Loucy (cell line): ENCODE measurements around the gene SNTA1.
"Not testable (repeated sequence)": the region's sequence is repeated elsewhere in the genome, so short reads cannot be mapped to it uniquely, and the experiment has no call there.

ENCODE experiments used
- H2AFZ ChIP-seq: fragments of 200-600 bp; sonication (generic); 2 replicates; pipeline ENCODE4 v1.6.0; 2016; ENCODE audit warnings: antibody characterized with exemption, mild to moderate bottlenecking, low read length, moderate library complexity
- H3F3A ChIP-seq: fragments of 200-600 bp; 2 replicates; pipeline ENCODE4 v1.6.0; 2016; ENCODE audit warnings: antibody characterized with exemption, low read depth, mild to moderate bottlenecking
- H3K27me3 ChIP-seq: fragments of 200-600 bp; sonication (generic); 2 replicates; pipeline ENCODE4 v1.6.1; 2014; ENCODE audit warnings: low read length, mild to moderate bottlenecking; ENCODE audit not compliant: insufficient read depth, poor library complexity, severe bottlenecking
- H3K36me3 ChIP-seq: fragments of 200-600 bp; sonication (generic); 2 replicates; pipeline ENCODE4 v1.6.1; 2016; ENCODE audit warnings: low read length; ENCODE audit not compliant: insufficient read depth
- H3K4me1 ChIP-seq: fragments of 200-600 bp; sonication (generic); 2 replicates; pipeline ENCODE4 v1.5.1; 2014; ENCODE audit warnings: low read length, mild to moderate bottlenecking; ENCODE audit not compliant: insufficient read depth, poor library complexity, severe bottlenecking
- H3K4me2 ChIP-seq: fragments of 200-600 bp; sonication (generic); 2 replicates; pipeline ENCODE4 v1.6.0; 2014; ENCODE audit warnings: antibody characterized with exemption, low read length, low read depth, mild to moderate bottlenecking; ENCODE audit not compliant: poor library complexity, severe bottlenecking
- H3K4me3 ChIP-seq: fragments of 200-600 bp; sonication (generic); 2 replicates; pipeline ENCODE4 v1.5.1; 2014; ENCODE audit warnings: low read length, mild to moderate bottlenecking, mixed read lengths; ENCODE audit not compliant: poor library complexity, severe bottlenecking
- H3K79me2 ChIP-seq: fragments of 200-600 bp; sonication (generic); 2 replicates; pipeline ENCODE4 v1.6.1; 2014; ENCODE audit warnings: low read length; ENCODE audit not compliant: insufficient read depth
- H3K9ac ChIP-seq: fragments of 200-600 bp; sonication (generic); 2 replicates; pipeline ENCODE4 v1.6.0; 2014; ENCODE audit warnings: mild to moderate bottlenecking, low read depth, low read length, moderate library complexity; ENCODE audit not compliant: poor library complexity, severe bottlenecking
- H3K9me2 ChIP-seq: fragments of 200-600 bp; sonication (generic); replicated peaks from 2 replicates; pipeline ENCODE4 v1.6.1; 2016; ENCODE audit warnings: low read depth, low read length, mixed read lengths
- H3K9me3 ChIP-seq: fragments of 200-600 bp; sonication (generic); 2 replicates; pipeline ENCODE4 v1.6.1; 2014; ENCODE audit warnings: mild to moderate bottlenecking, antibody characterized with exemption, low read length, low read depth; ENCODE audit not compliant: insufficient read depth
- H4K20me1 ChIP-seq: fragments of 200-600 bp; sonication (generic); 2 replicates; pipeline ENCODE4 v1.6.0; 2014; ENCODE audit warnings: antibody characterized with exemption, low read length, mild to moderate bottlenecking; ENCODE audit not compliant: insufficient read depth, poor library complexity, severe bottlenecking
- CTCF ChIP-seq: fragments of 200-600 bp; sonication (generic); conservative IDR thresholded peaks from 2 replicates; pipeline ENCODE4 v1.5.1; 2014; ENCODE audit warnings: mild to moderate bottlenecking, antibody characterized with exemption, low read length
- EZH2phosphoT487 ChIP-seq: fragments of 200-600 bp; IDR thresholded peaks from 2 replicates; pipeline ENCODE4 v1.6.1; 2018; ENCODE audit warnings: antibody characterized with exemption, mild to moderate bottlenecking, moderate library complexity, borderline replicate concordance

SNTA1 gene

GRCh38 chr20:33456916-33457642 is 13.5 kb upstream of the SNTA1 start:
- H3K27me3 ChIP-seq, H4K20me1 ChIP-seq, H3F3A ChIP-seq, H2AFZ ChIP-seq, H3K9me3 ChIP-seq, H3K79me2 ChIP-seq, H3K9ac ChIP-seq, H3K9me2 ChIP-seq, H3K4me1 ChIP-seq, H3K36me3 ChIP-seq, H3K4me2 ChIP-seq, H3K4me3 ChIP-seq: not testable (repeated sequence)
- TF ChIP-seq CTCF, result peak; percentile 96

GRCh38 chr20:33450867-33451266 is 7.3 kb upstream of the SNTA1 start:
- no peaks in the 10 kb centered on the region; the same call in 1 of the 2 replicates for H3K9me3 ChIP-seq
- H3K4me2 ChIP-seq, result no peak overlapping the region
- no peaks in the 10 kb centered on the region for H3K36me3 ChIP-seq
- H2AFZ ChIP-seq, result no peak overlapping the region
- no peaks in the 10 kb centered on the region for H4K20me1 ChIP-seq
- H3K9ac ChIP-seq, result no peak overlapping the region
- H3K4me1 ChIP-seq, result peaks cover 8% of the 10 kb centered on the region
- no peak overlapping the region for H3K4me3 ChIP-seq
- H3F3A ChIP-seq, result no peaks in the 10 kb centered on the region
- TF ChIP-seq CTCF (no peak), EZH2phosphoT487 (no peak)
- no peaks in the 10 kb centered on the region for H3K9me2 ChIP-seq
- H3K79me2 ChIP-seq, result no peaks in the 10 kb centered on the region
- H3K27me3 ChIP-seq, result no peaks in the 10 kb centered on the region

- no peaks in the 10 kb centered on the region for H3K36me3 ChIP-seq
- peak overlapping the region; percentile 51 for H2AFZ ChIP-seq
- no peaks in the 10 kb centered on the region for H4K20me1 ChIP-seq
- H3K79me2 ChIP-seq, result no peaks in the 10 kb centered on the region
- TF ChIP-seq EZH2phosphoT487 (no peak), CTCF (no peak)
- H3K9me3 ChIP-seq, result no peaks in the 10 kb centered on the region; the same call in 1 of the 2 replicates
- H3K4me3 ChIP-seq, result no peak overlapping the region
- H3K9me2 ChIP-seq, result no peaks in the 10 kb centered on the region
- H3K27me3 ChIP-seq, result no peaks in the 10 kb centered on the region
- peak overlapping the region; percentile 13 for H3K9ac ChIP-seq
- H3K4me1 ChIP-seq, result peaks cover 29% of the 10 kb centered on the region
- 0 out of 2 replicates have a peak, but pooled peaks cover 3% of the 10 kb centered on the region for H3F3A ChIP-seq
- H3K4me2 ChIP-seq, result peak overlapping the region; percentile 42
These were observed 2.5 kb upstream of the SNTA1 start for GRCh38 chr20:33445881-33446625.
